D721Med (cell line): ENCODE results near the gene SFSWAP.
A peak's percentile ranks its signal among the peaks of the same experiment; 100 is the strongest.

Source experiments
- DNase-seq: peaks from one replicate; pipeline ENCODE4 v3.0.0; 2011; ENCODE audit warnings: low spot score; ENCODE audit not compliant: insufficient read length
- FAIRE-seq: peaks from 2 replicates; lab custom pipeline; 2011; peaks lifted over from hg19 to GRCh38; lab: Jason Lieb, UNC
- TF ChIP-seq, protein P1 (sequence below): IDR thresholded peaks from 2 replicates; pipeline ENCODE4 v1.5.1; 2012; ENCODE audit warnings: mild to moderate bottlenecking, control low read depth; ENCODE audit not compliant: insufficient read depth; ENCODE audit errors: missing control alignments

SFSWAP gene

DNA sequence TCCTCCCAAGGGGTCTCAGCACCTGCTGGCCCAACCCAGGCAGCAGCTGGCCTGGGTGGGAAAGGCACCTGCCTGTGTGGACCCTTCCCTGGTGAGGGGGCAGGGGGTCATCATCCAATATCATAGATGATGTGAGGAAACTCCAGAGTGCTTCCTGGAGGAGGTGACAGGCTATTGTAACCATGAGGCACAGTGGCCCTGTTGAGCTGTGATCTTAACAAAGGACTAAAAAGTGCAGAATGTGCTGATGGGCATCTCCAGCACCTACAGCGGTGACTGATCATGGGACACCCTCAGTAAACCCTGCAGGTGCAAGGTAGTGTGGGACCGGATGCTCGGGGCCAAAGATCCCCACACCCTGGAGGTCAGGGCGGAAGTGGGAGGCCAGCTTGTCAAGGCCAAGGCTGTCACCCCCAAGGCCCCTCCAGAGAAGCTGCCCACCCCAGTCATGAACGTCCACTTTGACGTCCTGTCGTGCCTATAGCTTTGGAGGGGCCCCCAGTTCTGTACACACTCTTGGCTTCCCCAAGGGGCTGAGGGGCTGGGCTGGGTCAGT is 124.8 kb downstream of the SFSWAP start:
- TF ChIP-seq, protein P1, sequence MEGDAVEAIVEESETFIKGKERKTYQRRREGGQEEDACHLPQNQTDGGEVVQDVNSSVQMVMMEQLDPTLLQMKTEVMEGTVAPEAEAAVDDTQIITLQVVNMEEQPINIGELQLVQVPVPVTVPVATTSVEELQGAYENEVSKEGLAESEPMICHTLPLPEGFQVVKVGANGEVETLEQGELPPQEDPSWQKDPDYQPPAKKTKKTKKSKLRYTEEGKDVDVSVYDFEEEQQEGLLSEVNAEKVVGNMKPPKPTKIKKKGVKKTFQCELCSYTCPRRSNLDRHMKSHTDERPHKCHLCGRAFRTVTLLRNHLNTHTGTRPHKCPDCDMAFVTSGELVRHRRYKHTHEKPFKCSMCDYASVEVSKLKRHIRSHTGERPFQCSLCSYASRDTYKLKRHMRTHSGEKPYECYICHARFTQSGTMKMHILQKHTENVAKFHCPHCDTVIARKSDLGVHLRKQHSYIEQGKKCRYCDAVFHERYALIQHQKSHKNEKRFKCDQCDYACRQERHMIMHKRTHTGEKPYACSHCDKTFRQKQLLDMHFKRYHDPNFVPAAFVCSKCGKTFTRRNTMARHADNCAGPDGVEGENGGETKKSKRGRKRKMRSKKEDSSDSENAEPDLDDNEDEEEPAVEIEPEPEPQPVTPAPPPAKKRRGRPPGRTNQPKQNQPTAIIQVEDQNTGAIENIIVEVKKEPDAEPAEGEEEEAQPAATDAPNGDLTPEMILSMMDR = no peak
- FAIRE-seq (no peak), DNase-seq (no peak)

DNA sequence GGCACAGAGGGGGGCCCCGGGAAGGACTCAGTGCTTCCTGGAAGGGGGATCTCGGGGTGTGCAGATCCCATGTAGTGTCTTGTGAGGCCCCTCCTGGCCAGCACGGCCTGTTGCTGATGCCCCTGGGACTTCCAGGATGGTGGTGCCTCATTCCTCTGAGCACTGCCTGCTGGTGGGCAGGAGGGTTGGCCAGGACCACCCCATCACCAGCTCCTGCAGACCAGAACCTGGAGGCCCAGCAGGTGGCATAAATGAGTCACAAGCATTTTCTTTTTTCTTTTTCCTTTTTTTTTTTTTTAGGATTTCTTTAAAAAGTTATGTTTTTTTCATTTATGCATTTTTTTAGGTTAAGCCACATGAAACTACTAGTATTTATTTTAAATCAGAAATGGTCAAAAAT is 125.3 kb downstream of the SFSWAP start:
- FAIRE-seq (no peak), DNase-seq (no peak)
- TF ChIP-seq, protein P1 = peak; percentile 13

DNA sequence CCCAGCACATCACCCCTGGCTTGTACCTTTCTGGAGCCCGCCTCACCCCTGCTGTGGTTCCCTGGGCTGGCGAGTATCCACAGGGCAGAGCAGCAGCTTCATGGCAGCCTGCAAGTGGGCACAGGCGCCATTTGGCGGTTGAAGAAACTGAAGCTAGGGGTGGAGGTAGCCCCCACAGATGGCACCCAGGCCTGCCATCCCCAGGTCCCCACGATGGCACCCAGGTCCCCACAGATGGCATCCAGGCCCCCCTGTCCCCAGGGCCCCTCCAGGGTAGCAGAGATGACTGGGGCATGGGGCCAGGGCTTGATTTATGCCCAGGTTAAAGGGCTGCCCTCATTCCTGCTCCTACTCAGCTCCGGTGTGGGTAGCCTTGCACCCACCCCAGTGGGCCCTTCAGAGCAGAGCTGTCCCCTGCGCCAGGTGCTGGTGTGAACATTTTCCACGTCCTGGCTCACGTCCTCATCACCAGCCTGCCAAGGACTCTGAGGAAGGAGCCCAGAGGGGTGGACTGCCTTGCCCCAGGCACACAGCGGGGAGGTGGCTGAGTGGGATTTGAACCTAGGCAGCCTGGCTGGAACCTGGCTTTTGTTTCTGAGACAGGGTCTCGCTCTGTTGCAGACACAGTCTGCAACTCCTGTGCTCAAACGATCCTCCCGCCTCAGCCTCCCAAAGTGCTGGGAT is 126.0 kb downstream of the SFSWAP start:
- TF ChIP-seq, protein P1 = no peak
- FAIRE-seq = no peak
- no peak for DNase-seq

DNA sequence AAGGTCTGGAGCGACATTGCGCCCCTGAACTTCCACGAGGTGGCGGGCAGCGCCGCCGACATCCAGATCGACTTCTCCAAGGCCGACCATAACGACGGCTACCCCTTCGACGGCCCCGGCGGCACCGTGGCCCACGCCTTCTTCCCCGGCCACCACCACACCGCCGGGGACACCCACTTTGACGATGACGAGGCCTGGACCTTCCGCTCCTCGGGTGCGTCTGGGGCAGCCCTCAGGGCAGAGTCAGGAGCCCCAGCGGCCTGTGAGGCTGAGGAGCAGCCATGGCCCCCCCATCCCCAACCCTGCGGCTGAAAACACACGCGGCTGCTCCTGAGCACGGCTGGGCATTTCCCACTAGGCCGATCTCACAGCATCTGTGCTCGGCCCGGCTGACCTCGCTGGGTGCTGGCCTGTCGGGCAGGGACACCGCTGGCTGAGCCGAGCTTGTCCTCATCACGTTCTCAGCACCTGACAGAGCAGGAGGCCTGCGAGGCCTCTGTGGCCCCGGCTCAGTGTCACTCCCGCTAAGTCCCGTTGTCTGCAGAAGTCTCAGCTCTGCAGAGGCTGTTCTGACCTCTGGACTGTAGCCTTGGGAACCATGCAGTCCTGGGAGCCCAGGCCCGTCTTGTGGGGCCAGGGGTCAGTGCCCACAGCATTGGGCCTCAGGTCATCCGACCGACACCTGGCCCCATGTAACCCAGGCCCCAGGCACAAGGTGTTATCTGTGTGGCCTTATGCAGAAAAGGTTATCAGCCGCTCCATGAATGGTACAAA is 129.9 kb downstream of the SFSWAP start:
- TF ChIP-seq, protein P1 = no peak
- FAIRE-seq (no peak), DNase-seq (no peak)

DNA sequence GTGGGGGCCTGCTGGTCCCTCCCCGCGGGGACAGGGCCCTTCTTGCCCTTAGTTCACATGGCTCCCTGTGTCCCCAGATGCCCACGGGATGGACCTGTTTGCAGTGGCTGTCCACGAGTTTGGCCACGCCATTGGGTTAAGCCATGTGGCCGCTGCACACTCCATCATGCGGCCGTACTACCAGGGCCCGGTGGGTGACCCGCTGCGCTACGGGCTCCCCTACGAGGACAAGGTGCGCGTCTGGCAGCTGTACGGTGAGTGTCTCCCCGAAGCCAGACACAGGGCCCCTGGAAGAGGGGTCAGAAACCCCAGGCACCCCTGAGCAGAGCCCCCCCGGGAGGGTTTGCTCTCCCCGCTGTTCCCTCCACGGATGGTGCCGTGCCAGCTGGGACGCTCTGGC is 130.7 kb downstream of the SFSWAP start:
- DNase-seq (no peak), FAIRE-seq (no peak)
- TF ChIP-seq, protein P1 = no peak

DNA sequence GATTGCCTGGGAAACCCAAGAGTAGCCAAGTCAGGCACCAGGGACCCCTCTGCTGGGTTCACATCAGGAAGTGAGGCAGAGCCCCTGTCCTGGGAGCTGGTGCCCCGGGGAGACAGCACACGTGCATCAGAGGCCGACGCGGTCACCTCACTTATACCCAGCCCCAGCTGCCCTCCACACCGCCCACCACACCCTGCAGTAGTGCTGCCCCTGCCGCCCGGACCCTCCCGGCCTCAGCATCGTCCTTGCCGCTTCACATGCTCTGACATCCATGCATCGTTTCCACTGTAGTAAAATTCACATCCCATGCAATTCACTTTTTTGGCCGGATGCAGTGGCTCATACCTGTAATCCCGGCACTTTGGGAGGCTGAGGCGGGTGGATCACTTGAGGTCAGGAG is 131.3 kb downstream of the SFSWAP start:
- no peak for DNase-seq
- TF ChIP-seq, protein P1 = no peak
- no peak for FAIRE-seq
